HG03060 (cell line): ENCODE data around the gene PLPP1.
"Not testable (repeated sequence)": the region's sequence is repeated elsewhere in the genome, so short reads cannot be mapped to it uniquely, and the experiment has no call there.

Experiments used
- ATAC-seq: cut with Tn5 transposase; IDR thresholded peaks from one replicate; pipeline ENCODE4 v1.9.1; 2021; ENCODE audit warnings: low read depth, moderate number of reproducible peaks; ENCODE audit not compliant: unreplicated experiment

PLPP1 gene

GRCh38 chr5:55509097-55509496 lies 25.7 kb downstream of the PLPP1 start:
- ATAC-seq = no peak

- no peak for ATAC-seq
These were observed 27.2 kb downstream of the PLPP1 start for GRCh38 chr5:55507574-55507973.

DNA sequence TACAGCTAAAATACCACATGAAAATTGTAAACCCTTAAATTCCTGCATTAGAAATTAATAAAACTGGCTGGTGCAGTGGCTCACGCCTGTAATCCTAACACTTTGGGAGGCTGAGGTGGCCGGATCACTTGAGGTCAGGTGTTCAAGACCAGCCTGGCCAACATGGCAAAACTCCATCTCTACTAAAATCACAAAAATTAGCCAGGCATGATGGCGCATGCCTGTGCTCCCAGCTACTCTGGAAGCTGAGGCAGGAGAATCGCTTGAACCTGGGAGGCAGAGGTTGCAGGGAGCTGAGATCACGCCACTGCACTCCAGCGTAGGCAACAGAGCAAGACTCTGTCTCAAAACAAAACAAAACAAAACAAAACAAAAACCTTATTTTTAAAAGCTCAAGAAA lies 29.1 kb downstream of the PLPP1 start:
- not testable (repeated sequence) for ATAC-seq

GRCh38 chr5:55503917-55504316 lies 30.8 kb downstream of the PLPP1 start:
- ATAC-seq = not testable (repeated sequence)

DNA sequence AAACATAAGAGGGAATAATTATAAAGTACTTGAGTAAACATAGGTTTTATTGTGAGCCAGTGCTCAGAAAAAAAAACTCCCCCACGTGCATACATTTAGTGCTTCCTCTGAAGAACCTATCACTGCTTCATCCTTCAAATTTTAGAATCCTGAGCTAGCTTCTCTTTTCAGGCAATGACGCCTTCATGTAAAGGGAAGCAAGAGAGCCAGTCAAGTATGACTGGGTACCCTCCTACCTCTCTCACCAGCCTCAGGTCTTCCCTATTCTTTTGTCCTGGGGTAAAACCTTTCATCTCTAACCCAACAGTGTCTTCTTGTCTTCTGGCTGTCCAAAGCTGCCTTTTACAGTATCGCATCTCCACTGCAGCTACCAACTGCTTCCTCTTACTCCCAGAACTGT lies 32.0 kb downstream of the PLPP1 start:
- ATAC-seq = no peak

DNA sequence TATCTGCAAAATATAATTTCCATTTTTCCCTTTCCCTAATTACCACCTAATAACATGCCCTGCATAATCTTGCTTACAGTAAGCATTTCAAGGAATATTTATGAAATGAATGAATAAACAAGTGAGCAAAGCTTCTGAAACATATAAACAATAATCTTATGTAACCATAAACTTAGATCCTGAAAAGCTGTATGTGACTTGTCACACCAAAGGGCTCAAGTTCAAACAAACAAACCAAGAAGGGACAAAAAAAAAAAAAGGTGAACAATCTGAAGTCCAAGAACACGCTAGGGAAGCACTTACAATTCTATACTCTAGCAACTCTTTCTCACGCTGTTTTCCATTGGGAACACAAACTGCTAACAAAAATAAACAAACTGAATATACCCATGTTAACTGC lies 36.3 kb downstream of the PLPP1 start:
- no peak for ATAC-seq

DNA sequence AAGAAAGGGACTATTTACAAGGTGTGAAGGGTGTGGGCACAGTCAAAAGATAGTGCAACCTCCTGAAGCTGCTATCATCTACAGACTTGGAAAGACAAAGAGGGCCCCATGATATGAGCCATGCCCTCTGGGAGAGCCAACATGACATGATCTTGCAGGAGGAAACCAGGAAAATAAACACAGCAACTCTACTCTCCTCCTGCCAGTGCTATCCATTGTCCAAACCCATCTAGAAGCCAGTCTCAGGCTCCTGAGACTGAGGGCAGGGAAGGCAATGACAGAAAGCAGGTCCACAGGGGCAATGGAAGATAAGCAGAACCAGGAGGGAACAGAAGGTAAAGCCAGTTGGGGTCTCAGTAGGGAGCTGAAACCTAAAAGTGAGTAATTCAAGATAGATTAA lies 37.1 kb downstream of the PLPP1 start:
- ATAC-seq = no peak

GRCh38 chr5:55495216-55495615 lies 39.5 kb downstream of the PLPP1 start:
- ATAC-seq = no peak

- ATAC-seq = no peak
These were observed 42.3 kb downstream of the PLPP1 start for GRCh38 chr5:55492449-55492848.

DNA sequence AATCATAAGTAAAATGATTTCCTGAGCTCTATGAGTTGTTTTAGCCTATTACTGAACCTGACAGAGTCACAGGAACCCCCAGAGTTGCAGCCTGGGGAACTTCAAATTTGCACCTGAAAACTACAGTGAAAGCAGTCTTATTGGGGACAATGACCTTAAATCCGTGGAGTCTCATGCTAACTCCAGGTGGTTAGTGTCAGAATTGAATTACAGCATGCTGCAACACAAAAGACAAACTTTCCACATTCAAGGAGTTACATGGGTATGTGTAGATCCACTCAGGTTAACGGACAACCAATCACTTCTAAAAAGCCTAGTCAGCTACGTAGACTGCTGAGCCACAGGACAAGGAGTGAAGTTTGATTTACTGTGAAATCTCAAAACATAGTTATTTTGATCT lies 49.7 kb downstream of the PLPP1 start:
- ATAC-seq = no peak

- no peak for ATAC-seq
These were observed 50.2 kb downstream of the PLPP1 start for GRCh38 chr5:55484531-55484930.

GRCh38 chr5:55483885-55484284 lies 50.9 kb downstream of the PLPP1 start:
- no peak for ATAC-seq

GRCh38 chr5:55481293-55481855 lies 53.4 kb downstream of the PLPP1 start:
- no peak for ATAC-seq

- ATAC-seq = no peak
These were observed 54.0 kb downstream of the PLPP1 start for GRCh38 chr5:55480781-55481180.

DNA sequence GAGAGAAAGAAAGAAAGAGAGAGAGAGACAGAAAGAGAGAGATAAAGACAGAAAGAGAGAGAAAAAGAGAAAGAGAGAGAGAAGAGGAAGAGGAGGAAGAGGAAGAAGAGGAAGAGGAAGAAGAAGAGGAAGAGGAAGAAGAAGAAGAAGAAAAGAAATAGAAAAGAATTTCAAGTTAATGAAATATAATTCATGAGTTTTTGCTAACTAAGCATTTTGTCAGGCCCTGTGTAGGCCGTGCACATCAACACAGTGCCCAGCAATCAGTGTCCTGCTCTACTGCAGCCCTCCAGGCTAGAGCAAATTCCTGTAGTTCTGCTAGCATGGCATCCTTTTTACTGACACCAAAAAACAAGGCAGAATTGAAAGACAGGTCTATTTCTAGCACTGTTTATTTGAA lies 62.1 kb downstream of the PLPP1 start:
- ATAC-seq = no peak

- no peak for ATAC-seq
These were observed 63.3 kb downstream of the PLPP1 start for GRCh38 chr5:55471468-55471867.

DNA sequence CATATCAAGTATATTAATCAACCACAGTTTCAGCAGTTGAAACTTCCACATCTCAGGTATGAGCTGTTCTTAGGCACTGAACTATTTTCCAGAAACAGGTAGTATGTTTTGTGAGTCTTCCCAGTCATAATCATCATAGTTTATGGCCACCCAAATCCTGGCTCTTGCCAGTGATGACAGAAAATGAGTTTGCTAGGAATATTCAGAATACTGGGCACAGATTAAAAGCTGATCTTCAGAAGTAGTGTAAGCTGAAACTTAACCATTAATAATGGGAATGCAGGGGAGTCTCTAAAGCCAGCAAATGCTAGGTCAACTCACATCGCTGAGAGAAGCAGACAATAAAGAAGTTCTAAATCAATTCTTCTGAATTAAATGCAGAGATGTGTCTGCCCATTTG lies 64.5 kb downstream of the PLPP1 start:
- ATAC-seq = no peak

DNA sequence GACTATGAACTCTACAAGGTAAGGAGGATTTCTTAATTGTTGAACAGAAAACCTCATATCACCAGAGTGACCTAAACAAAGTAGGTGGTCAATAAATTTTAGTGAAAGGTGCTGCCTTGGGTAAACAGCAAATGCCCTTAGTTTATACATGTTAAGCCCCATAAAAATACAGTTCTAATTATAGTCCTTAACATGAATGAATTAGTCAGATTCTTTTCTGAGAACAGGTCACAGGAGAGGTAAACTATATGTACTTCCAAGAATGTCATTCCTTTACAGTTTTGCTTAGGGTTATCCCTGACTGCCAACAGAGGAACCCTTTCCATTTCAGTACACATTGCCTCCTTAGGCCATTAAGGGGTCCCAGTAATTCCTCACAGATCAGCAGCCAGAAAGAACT lies 64.9 kb downstream of the PLPP1 start:
- no peak for ATAC-seq

DNA sequence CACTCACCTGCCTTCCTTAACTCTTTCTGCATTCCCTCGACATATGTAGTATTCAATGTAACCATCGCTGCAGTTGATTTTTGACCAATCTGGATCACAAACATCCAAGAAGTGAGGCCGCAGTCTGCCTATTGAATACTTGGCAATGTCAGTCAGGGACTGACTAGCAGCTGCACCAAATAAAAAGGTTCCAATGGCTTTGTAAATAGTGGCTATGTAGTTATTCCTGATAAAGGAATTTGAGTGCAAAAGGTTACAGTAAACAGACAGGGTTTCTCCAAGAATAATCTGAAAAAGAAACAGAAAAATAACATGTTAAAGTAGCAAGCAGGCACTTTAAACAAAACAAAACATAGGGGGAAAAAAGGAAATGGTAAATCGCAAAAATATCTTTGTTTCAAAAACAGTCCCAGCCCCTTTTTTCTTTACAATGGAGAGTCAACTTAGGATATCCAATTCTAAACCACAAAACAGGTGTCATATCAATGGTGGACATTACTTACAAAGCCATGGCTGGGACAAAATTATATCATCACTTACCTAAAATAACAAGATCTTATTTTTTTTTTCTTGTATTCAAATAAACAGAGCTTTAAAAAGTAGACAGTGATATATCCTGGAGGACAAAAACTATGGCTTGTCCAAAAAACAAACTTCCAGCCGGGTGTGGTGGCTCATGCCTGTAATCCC lies 66.8 kb downstream of the PLPP1 start:
- ATAC-seq = no peak

- no peak for ATAC-seq
These were observed 71.2 kb downstream of the PLPP1 start for GRCh38 chr5:55463613-55464012.

GRCh38 chr5:55459572-55459971 lies 75.2 kb downstream of the PLPP1 start:
- ATAC-seq = no peak

GRCh38 chr5:55456216-55456895 lies 78.4 kb downstream of the PLPP1 start:
- no peak for ATAC-seq
